ENCODE results near the gene URB1.

The URB1 gene

DNA sequence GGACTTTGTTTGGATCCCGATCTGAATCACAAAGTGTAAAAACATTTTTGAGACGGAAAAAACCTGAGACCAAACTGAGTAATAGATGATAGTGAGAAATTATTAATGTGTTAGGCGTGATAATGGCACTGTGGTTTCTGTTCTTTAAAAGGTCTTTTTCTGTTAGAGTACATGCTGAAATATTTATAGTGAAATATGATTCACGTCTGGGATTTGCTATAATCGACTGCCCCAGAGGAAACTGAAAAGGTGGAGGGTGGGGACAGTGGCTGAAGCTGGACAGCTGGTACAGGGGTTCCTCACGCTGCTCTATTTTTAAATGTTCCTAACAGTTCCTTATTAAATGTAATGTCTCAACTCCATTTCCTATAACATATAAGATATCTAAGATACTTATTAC, 11.2 kb downstream of the URB1 start:
- Histone ChIP-seq H3K27ac (ENCODE audit: extremely low read depth, low read depth, low read length) (no peak overlapping the region), H3K4me1 (ENCODE audit: control insufficient read depth, insufficient read depth, low read length) (no peaks in the 10 kb centered on the region), H3K36me3 (ENCODE audit: control insufficient read depth in 2 of 2, insufficient read depth in 1 of 2, low read length in 2 of 2) (peaks cover 26 to 92% of the 10 kb centered on the region in 2 experiments), H3K4me3 (ENCODE audit: low read depth, low read length) (no peak overlapping the region), H3K9me3 (ENCODE audit: control insufficient read depth, insufficient read depth, low read depth, low read length) (no peaks in the 10 kb centered on the region)
- TF ChIP-seq ZNF23 (tag by site-specific recombination; IDR thresholded peaks at IDR 0.05; ENCODE audit: borderline replicate concordance) (no peak), ZNF658 (tag by site-specific recombination; IDR thresholded peaks at IDR 0.05) (no peak), ZIC2 (tag by site-specific recombination; IDR thresholded peaks at IDR 0.05) (no peak), GLIS2 (tag by site-specific recombination; IDR thresholded peaks at IDR 0.05) (no peak), ZNF140 (tag by site-specific recombination; IDR thresholded peaks at IDR 0.05) (no peak), WT1 (tag by site-specific recombination; IDR thresholded peaks at IDR 0.05) (no peak)
- TF ChIP-seq, protein P1, sequence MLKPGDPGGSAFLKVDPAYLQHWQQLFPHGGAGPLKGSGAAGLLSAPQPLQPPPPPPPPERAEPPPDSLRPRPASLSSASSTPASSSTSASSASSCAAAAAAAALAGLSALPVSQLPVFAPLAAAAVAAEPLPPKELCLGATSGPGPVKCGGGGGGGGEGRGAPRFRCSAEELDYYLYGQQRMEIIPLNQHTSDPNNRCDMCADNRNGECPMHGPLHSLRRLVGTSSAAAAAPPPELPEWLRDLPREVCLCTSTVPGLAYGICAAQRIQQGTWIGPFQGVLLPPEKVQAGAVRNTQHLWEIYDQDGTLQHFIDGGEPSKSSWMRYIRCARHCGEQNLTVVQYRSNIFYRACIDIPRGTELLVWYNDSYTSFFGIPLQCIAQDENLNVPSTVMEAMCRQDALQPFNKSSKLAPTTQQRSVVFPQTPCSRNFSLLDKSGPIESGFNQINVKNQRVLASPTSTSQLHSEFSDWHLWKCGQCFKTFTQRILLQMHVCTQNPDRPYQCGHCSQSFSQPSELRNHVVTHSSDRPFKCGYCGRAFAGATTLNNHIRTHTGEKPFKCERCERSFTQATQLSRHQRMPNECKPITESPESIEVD (tag by site-specific recombination; IDR thresholded peaks at IDR 0.05): no peak
- ChIA-PET CTCF (interaction anchor here (1.1 kb wide), 1 partner anchor 219 kb away, joined by 4 read pairs; no protein-coding TSS in a partner anchor), POLR2A (no interaction called here)

DNA sequence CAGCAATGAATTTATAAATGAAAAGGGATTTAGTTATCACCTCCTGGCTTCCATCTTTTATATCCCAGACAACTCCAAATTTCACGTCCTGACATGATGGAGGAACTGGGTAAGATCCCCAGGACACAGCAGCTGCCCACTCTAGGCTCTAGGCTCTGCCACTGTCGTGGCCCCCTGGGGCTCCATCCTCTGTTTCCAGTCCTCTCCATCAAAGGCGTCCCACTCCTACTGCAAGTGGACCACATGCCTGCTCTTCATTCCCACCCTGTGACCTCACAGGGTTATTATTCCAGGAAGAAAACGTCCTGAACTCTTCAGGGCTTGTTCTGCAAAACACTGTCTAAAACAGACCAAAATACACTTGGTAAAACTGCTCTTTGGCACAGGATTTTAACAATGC, 11.9 kb downstream of the URB1 start:
- no peak overlapping the region for H3K4me3 ChIP-seq (ENCODE audit: low read depth, low read length)
- no peaks in the 10 kb centered on the region for H3K9me3 ChIP-seq (ENCODE audit: control insufficient read depth, insufficient read depth, low read depth, low read length)
- TF ChIP-seq ZIC2 (tag by site-specific recombination; IDR thresholded peaks at IDR 0.05) (peak; percentile 74; the same call in 1 of the 2 replicates), GLIS1 (tag by site-specific recombination; IDR thresholded peaks at IDR 0.05) (peak; percentile 74), ZNF311 (tag by site-specific recombination; IDR thresholded peaks at IDR 0.05; ENCODE audit: borderline replicate concordance) (no peak), ZNF529 (tag by site-specific recombination; IDR thresholded peaks at IDR 0.05; ENCODE audit: insufficient replicate concordance) (no peak)
- ChIA-PET CTCF (no interaction called here), POLR2A (no interaction called here)
- H3K4me1 ChIP-seq (ENCODE audit: control insufficient read depth, insufficient read depth, low read length): no peaks in the 10 kb centered on the region
- H3K36me3 ChIP-seq (ENCODE audit: control insufficient read depth in 2 of 2, insufficient read depth in 1 of 2, low read length in 2 of 2): peaks cover 26 to 92% of the 10 kb centered on the region in 2 experiments
- H3K27ac ChIP-seq (ENCODE audit: extremely low read depth, low read depth, low read length): no peak overlapping the region

DNA sequence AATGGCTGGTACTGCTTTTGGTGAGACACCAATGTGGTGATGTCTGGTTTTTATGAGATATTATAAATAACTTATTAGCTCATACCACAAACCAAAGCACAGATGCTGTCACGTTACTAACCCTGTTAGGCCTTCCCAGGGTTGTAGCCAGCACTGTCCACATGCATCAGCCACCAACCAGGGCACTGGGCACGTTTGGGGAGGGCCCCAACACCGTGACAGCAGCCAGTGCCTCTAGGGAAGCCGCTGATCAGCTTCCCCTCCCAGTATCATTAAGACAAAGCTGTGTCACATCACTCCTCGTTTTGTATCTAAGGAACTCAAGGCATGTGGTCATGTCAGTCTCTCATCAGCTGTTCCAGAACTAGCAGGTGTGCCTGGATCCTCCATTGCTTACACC, 13.9 kb downstream of the URB1 start:
- POLR2A ChIA-PET: no interaction called here
- Histone ChIP-seq H3K36me3 (ENCODE audit: control insufficient read depth in 2 of 2, insufficient read depth in 1 of 2, low read length in 2 of 2) (peaks cover 31 to 93% of the 10 kb centered on the region in 2 experiments), H3K27ac (ENCODE audit: extremely low read depth, low read depth, low read length) (no peak overlapping the region), H3K9me3 (ENCODE audit: control insufficient read depth, insufficient read depth, low read depth, low read length) (no peaks in the 10 kb centered on the region), H3K4me1 (ENCODE audit: control insufficient read depth, insufficient read depth, low read length) (no peaks in the 10 kb centered on the region), H3K4me3 (ENCODE audit: low read depth, low read length) (no peak overlapping the region)
- CTCF ChIA-PET: interaction anchor here (0.8 to 0.9 kb wide), 2 partner anchors 23 to 222 kb away, joined by 3 to 4 read pairs; no protein-coding TSS in a partner anchor
- TF ChIP-seq ZNF664 (tag by site-specific recombination; IDR thresholded peaks at IDR 0.05) (peak; percentile 68), ZNF658 (tag by site-specific recombination; IDR thresholded peaks at IDR 0.05) (no peak)

DNA sequence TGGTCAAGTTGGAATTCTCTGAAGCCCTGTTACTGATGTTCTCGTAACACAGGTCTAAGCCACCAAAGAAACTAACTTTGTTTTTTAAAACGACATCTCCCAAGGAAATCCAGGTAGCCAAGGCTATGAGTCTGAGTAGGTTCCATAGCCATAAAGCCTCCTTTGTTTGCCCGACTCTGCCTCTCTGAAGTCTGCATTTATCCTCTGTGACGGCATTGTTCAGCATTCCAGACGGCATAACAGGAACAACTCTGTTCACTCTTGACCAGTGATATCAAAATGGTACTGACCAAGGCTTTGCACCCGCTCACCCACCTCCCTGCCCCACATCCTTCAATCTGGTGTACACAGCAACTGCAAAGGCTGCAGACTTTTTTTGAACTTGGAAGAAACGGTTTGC, 14.8 kb downstream of the URB1 start:
- Histone ChIP-seq H3K9me3 (ENCODE audit: control insufficient read depth, insufficient read depth, low read depth, low read length) (no peaks in the 10 kb centered on the region), H3K4me3 (ENCODE audit: low read depth, low read length) (no peak overlapping the region), H3K36me3 (ENCODE audit: control insufficient read depth in 2 of 2, insufficient read depth in 1 of 2, low read length in 2 of 2) (peaks cover 31 to 91% of the 10 kb centered on the region in 2 experiments), H3K4me1 (ENCODE audit: control insufficient read depth, insufficient read depth, low read length) (no peaks in the 10 kb centered on the region), H3K27ac (ENCODE audit: extremely low read depth, low read depth, low read length) (no peak overlapping the region)
- ChIA-PET CTCF (no interaction called here), POLR2A (no interaction called here)
- TF ChIP-seq ZNF596 (tag by site-specific recombination; IDR thresholded peaks at IDR 0.05): no peak
- no peak for TF ChIP-seq ZBTB21 (tag by site-specific recombination; IDR thresholded peaks at IDR 0.05)
- TF ChIP-seq ZNF629 (tag by site-specific recombination; IDR thresholded peaks at IDR 0.05): no peak
- TF ChIP-seq, protein P2, sequence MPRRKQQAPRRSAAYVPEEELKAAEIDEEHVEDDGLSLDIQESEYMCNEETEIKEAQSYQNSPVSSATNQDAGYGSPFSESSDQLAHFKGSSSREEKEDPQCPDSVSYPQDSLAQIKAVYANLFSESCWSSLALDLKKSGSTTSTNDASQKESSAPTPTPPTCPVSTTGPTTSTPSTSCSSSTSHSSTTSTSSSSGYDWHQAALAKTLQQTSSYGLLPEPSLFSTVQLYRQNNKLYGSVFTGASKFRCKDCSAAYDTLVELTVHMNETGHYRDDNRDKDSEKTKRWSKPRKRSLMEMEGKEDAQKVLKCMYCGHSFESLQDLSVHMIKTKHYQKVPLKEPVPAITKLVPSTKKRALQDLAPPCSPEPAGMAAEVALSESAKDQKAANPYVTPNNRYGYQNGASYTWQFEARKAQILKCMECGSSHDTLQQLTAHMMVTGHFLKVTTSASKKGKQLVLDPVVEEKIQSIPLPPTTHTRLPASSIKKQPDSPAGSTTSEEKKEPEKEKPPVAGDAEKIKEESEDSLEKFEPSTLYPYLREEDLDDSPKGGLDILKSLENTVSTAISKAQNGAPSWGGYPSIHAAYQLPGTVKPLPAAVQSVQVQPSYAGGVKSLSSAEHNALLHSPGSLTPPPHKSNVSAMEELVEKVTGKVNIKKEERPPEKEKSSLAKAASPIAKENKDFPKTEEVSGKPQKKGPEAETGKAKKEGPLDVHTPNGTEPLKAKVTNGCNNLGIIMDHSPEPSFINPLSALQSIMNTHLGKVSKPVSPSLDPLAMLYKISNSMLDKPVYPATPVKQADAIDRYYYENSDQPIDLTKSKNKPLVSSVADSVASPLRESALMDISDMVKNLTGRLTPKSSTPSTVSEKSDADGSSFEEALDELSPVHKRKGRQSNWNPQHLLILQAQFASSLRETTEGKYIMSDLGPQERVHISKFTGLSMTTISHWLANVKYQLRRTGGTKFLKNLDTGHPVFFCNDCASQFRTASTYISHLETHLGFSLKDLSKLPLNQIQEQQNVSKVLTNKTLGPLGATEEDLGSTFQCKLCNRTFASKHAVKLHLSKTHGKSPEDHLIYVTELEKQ (tag by site-specific recombination; IDR thresholded peaks at IDR 0.05; ENCODE audit: borderline replicate concordance): no peak
- TF ChIP-seq ZSCAN30 (tag by site-specific recombination; IDR thresholded peaks at IDR 0.05): no peak
- TF ChIP-seq ZNF239 (tag by site-specific recombination; IDR thresholded peaks at IDR 0.05): no peak

All from HEK293 (cell line).